ENCODE data around the gene KIF1A. TPM values are rescaled to one million over a fixed set of nuclear protein-coding genes. Genes with fewer than 3 reads are reported as not detected.

The KIF1A gene
- total RNA-seq, 2 donors from 2014 or later: 18.9 to 55.8 TPM

GRCh38 chr2:240672076-240672700, 147.8 kb downstream of the KIF1A start:
- DNase-seq (ENCODE audit: low spot score): no peak
- no peak overlapping the region for H3K4me3 ChIP-seq

GRCh38 chr2:240670950-240671349, 149.1 kb downstream of the KIF1A start:
- H3K4me1 ChIP-seq (replicated peaks): no peaks in the 10 kb centered on the region
- peaks cover 17% of the 10 kb centered on the region for H3K27me3 ChIP-seq (replicated peaks; ENCODE audit: insufficient read depth)
- no peaks in the 10 kb centered on the region for H3K9me3 ChIP-seq
- WGBS: 58% methylated on average over 4 of the region's 4 CpGs
- no peak overlapping the region for H3K27ac ChIP-seq
- no peaks in the 10 kb centered on the region for H3K36me3 ChIP-seq
- TF ChIP-seq CTCF (IDR thresholded peaks at IDR 0.05) (no peak), POLR2A (IDR thresholded peaks at IDR 0.05) (no peak), POLR2AphosphoS5 (IDR thresholded peaks at IDR 0.05) (no peak)
- no peak for DNase-seq (ENCODE audit: low spot score)
- no peak overlapping the region for H3K4me3 ChIP-seq
- intact Hi-C loops (cut with DNase I): no loop called here

More at GRCh38 chr2:240672076-240672700, 147.8 kb downstream of the KIF1A start:
- Histone ChIP-seq H3K36me3 (no peaks in the 10 kb centered on the region), H3K27ac (no peak overlapping the region), H3K9me3 (no peaks in the 10 kb centered on the region), H3K4me1 (replicated peaks) (no peaks in the 10 kb centered on the region), H3K27me3 (replicated peaks; ENCODE audit: insufficient read depth) (peaks cover 17% of the 10 kb centered on the region)
- TF ChIP-seq POLR2A (IDR thresholded peaks at IDR 0.05): no peak
- no peak for TF ChIP-seq CTCF (IDR thresholded peaks at IDR 0.05)
- no peak for TF ChIP-seq POLR2AphosphoS5 (IDR thresholded peaks at IDR 0.05)
- intact Hi-C loops (cut with DNase I): no loop called here
- 43% methylated on average over 46 of the region's 46 CpGs for WGBS

- Histone ChIP-seq H3K27ac (no peak overlapping the region), H3K4me1 (replicated peaks) (no peaks in the 10 kb centered on the region), H3K4me3 (no peak overlapping the region), H3K36me3 (no peaks in the 10 kb centered on the region), H3K27me3 (replicated peaks; ENCODE audit: insufficient read depth) (peaks cover 17% of the 10 kb centered on the region), H3K9me3 (no peaks in the 10 kb centered on the region)
- no peak for DNase-seq (ENCODE audit: low spot score)
- TF ChIP-seq POLR2AphosphoS5 (IDR thresholded peaks at IDR 0.05) (no peak), CTCF (IDR thresholded peaks at IDR 0.05) (no peak), POLR2A (IDR thresholded peaks at IDR 0.05) (no peak)
- intact Hi-C loops (cut with DNase I): no loop called here
- WGBS: 75% methylated on average over 7 of the region's 7 CpGs
Observed at GRCh38 chr2:240670402-240670801, 149.6 kb downstream of the KIF1A start.

- Histone ChIP-seq H3K4me1 (replicated peaks) (no peaks in the 10 kb centered on the region), H3K4me3 (no peak overlapping the region), H3K27ac (no peak overlapping the region), H3K27me3 (replicated peaks; ENCODE audit: insufficient read depth) (no peaks in the 10 kb centered on the region), H3K9me3 (no peaks in the 10 kb centered on the region), H3K36me3 (no peaks in the 10 kb centered on the region)
- TF ChIP-seq POLR2A (IDR thresholded peaks at IDR 0.05) (no peak), POLR2AphosphoS5 (IDR thresholded peaks at IDR 0.05) (no peak), CTCF (IDR thresholded peaks at IDR 0.05) (no peak)
- WGBS: 81% methylated on average over 1 of the region's 1 CpG
- no peak for DNase-seq (ENCODE audit: low spot score)
- intact Hi-C loops (cut with DNase I): no loop called here
Observed at GRCh38 chr2:240664622-240665021, 155.4 kb downstream of the KIF1A start.

Small RNAs within 50 kb of the gene (small RNA-seq; reads per million reads assigned to genes)
- gene AC011298.3: 0 reads per million in 2 donors

Other genes with a start within 250 kb of the KIF1A start
- 10 to 100 TPM; 25.5 to 68.4 TPM for gene CAPN10, start 233.5 kb downstream of the KIF1A start, total RNA-seq
- 1 to 10 TPM; 3.3 to 4.6 TPM for gene GPR35, start 194.7 kb downstream of the KIF1A start, total RNA-seq
- not detected for gene AQP12B, start 137.3 kb downstream of the KIF1A start, total RNA-seq
- not detected for gene AQP12A, start 128.4 kb downstream of the KIF1A start, total RNA-seq
- not detected for gene AGXT, start 48.6 kb upstream of the KIF1A start, total RNA-seq
- 1 to 10 TPM; 1.1 to 3.5 TPM for gene MAB21L4, start 75.9 kb upstream of the KIF1A start, total RNA-seq
- gene CROCC2, start 86.1 kb upstream of the KIF1A start, total RNA-seq: under 1 TPM in 1 of 2 donors, not detected in 1; 0.23 TPM
- gene SNED1, start 178.4 kb upstream of the KIF1A start, total RNA-seq: 100 to 1,000 TPM in 1 of 2 donors, 10 to 100 TPM in 1; 32.0 to 115 TPM